ENCODE results near the gene ARSA.

The ARSA gene

DNA sequence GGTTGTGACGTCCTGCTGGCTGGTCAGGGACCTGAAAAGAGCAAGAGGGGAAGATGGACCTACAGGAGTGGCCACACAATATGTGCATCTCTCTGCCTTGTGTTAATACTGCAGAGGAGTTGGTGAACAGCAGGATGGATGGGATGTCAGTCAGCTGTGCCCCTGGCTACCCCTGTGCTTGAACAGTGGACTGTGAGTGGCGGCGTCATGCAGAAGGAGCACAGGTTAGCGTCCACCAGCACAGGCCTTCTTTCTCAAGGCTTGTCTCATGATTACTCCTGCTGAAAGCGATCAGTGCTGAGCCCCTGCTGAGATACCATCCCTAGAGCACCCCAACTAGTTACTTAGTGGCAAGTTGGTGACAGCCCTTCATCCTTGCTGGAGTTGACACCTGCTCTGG is 41.5 kb downstream of the ARSA start:
- TF ChIP-seq BACH2 (CRISPR knock-in tag; IDR thresholded peaks at IDR 0.05; ENCODE audit: borderline replicate concordance), result no peak
- no peak for TF ChIP-seq SNAI2 (CRISPR knock-in tag; IDR thresholded peaks at IDR 0.05)
- TF ChIP-seq ESRRG (CRISPR knock-in tag; IDR thresholded peaks at IDR 0.05), result no peak
- TF ChIP-seq, protein P1, sequence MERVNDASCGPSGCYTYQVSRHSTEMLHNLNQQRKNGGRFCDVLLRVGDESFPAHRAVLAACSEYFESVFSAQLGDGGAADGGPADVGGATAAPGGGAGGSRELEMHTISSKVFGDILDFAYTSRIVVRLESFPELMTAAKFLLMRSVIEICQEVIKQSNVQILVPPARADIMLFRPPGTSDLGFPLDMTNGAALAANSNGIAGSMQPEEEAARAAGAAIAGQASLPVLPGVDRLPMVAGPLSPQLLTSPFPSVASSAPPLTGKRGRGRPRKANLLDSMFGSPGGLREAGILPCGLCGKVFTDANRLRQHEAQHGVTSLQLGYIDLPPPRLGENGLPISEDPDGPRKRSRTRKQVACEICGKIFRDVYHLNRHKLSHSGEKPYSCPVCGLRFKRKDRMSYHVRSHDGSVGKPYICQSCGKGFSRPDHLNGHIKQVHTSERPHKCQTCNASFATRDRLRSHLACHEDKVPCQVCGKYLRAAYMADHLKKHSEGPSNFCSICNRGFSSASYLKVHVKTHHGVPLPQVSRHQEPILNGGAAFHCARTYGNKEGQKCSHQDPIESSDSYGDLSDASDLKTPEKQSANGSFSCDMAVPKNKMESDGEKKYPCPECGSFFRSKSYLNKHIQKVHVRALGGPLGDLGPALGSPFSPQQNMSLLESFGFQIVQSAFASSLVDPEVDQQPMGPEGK (CRISPR knock-in tag; IDR thresholded peaks at IDR 0.05; ENCODE audit: borderline replicate concordance), result no peak
- TF ChIP-seq ZNF70 (CRISPR knock-in tag; IDR thresholded peaks at IDR 0.05), result no peak
- no peak for TF ChIP-seq ZNF8 (CRISPR knock-in tag; IDR thresholded peaks at IDR 0.05)
- no peak for TF ChIP-seq ZFP3 (CRISPR knock-in tag; IDR thresholded peaks at IDR 0.05)
- TF ChIP-seq PPARA (CRISPR knock-in tag; IDR thresholded peaks at IDR 0.05; ENCODE audit: borderline replicate concordance), result no peak
- TF ChIP-seq POU6F1 (CRISPR knock-in tag; IDR thresholded peaks at IDR 0.05; ENCODE audit: borderline replicate concordance, low read depth), result no peak
- TF ChIP-seq ARNTL (CRISPR knock-in tag; IDR thresholded peaks at IDR 0.05; ENCODE audit: borderline replicate concordance, low read depth), result no peak
- no peak for TF ChIP-seq CSDC2 (CRISPR knock-in tag; IDR thresholded peaks at IDR 0.05)
- no peak for TF ChIP-seq ZC3H10 (CRISPR knock-in tag; IDR thresholded peaks at IDR 0.05)
- TF ChIP-seq ZNF565 (CRISPR knock-in tag; conservative IDR thresholded peaks at IDR 0.05; ENCODE audit: low read depth), result no peak
- no peak for ATAC-seq

GRCh38 chr22:50585781-50586180 is 42.2 kb downstream of the ARSA start:
- no peak for ATAC-seq
- no peak for TF ChIP-seq RARB (CRISPR knock-in tag; IDR thresholded peaks at IDR 0.05)

DNA sequence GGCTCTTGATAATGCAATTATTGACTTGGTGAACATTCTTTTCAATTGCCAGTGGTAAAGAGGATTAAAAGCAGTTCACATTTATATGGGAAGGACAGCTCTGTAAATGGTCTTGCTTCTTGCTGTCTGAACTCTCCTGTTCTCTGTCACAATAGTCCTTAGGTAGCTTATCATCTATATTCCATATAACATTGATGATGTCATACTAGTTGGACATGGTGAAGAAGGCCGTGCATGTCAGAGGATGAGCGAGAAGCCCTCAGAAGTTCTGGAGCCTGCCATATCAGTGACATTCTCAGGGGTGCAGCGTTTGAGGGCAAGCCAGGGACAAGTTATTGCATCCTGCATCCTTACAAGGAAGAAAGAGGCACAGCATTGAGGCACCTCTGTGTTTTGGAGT is 42.7 kb downstream of the ARSA start:
- ATAC-seq, result no peak
- no peak for TF ChIP-seq CSDC2 (CRISPR knock-in tag; IDR thresholded peaks at IDR 0.05)
- TF ChIP-seq ZFP30 (CRISPR knock-in tag; IDR thresholded peaks at IDR 0.05), result no peak
- TF ChIP-seq PPARA (CRISPR knock-in tag; IDR thresholded peaks at IDR 0.05; ENCODE audit: borderline replicate concordance), result no peak
- no peak for TF ChIP-seq GLIS3 (CRISPR knock-in tag; IDR thresholded peaks at IDR 0.05)
- no peak for TF ChIP-seq ESRRG (CRISPR knock-in tag; IDR thresholded peaks at IDR 0.05)
- TF ChIP-seq OSR1 (CRISPR knock-in tag; IDR thresholded peaks at IDR 0.05), result no peak
- no peak for TF ChIP-seq ZC3H10 (CRISPR knock-in tag; IDR thresholded peaks at IDR 0.05)
- no peak for TF ChIP-seq SNAI2 (CRISPR knock-in tag; IDR thresholded peaks at IDR 0.05)
- TF ChIP-seq, protein P2, sequence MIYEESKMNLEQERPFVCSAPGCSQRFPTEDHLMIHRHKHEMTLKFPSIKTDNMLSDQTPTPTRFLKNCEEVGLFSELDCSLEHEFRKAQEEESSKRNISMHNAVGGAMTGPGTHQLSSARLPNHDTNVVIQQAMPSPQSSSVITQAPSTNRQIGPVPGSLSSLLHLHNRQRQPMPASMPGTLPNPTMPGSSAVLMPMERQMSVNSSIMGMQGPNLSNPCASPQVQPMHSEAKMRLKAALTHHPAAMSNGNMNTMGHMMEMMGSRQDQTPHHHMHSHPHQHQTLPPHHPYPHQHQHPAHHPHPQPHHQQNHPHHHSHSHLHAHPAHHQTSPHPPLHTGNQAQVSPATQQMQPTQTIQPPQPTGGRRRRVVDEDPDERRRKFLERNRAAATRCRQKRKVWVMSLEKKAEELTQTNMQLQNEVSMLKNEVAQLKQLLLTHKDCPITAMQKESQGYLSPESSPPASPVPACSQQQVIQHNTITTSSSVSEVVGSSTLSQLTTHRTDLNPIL (CRISPR knock-in tag; IDR thresholded peaks at IDR 0.05; ENCODE audit: low read depth), result no peak
- no peak for TF ChIP-seq POU6F1 (CRISPR knock-in tag; IDR thresholded peaks at IDR 0.05; ENCODE audit: borderline replicate concordance, low read depth)
- TF ChIP-seq, protein P1 (CRISPR knock-in tag; IDR thresholded peaks at IDR 0.05; ENCODE audit: borderline replicate concordance), result no peak
- no peak for TF ChIP-seq TOX (CRISPR knock-in tag; IDR thresholded peaks at IDR 0.05; ENCODE audit: borderline replicate concordance)
- TF ChIP-seq, protein P3, sequence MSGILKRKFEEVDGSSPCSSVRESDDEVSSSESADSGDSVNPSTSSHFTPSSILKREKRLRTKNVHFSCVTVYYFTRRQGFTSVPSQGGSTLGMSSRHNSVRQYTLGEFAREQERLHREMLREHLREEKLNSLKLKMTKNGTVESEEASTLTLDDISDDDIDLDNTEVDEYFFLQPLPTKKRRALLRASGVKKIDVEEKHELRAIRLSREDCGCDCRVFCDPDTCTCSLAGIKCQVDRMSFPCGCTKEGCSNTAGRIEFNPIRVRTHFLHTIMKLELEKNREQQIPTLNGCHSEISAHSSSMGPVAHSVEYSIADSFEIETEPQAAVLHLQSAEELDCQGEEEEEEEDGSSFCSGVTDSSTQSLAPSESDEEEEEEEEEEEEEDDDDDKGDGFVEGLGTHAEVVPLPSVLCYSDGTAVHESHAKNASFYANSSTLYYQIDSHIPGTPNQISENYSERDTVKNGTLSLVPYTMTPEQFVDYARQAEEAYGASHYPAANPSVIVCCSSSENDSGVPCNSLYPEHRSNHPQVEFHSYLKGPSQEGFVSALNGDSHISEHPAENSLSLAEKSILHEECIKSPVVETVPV (CRISPR knock-in tag; IDR thresholded peaks at IDR 0.05), result no peak
- TF ChIP-seq ZNF565 (CRISPR knock-in tag; conservative IDR thresholded peaks at IDR 0.05; ENCODE audit: low read depth), result no peak
- no peak for TF ChIP-seq ARNTL (CRISPR knock-in tag; IDR thresholded peaks at IDR 0.05; ENCODE audit: borderline replicate concordance, low read depth)

Data from SK-N-SH treated with all-trans-retinoic acid at 6 μM for 48 hours (cell line).